ENCODE results near the gene OR52I2.

The OR52I2 gene

GRCh38 chr11:4551346-4551979 is 30.1 kb upstream of the OR52I2 start:
- FAIRE-seq (no peak), DNase-seq (ENCODE audit: insufficient read length, low spot score) (no peak)
- peak; percentile 14 for TF ChIP-seq CTCF (IDR thresholded peaks at IDR 0.05; ENCODE audit: insufficient read depth, missing control alignments)

GRCh38 chr11:4559527-4560440 is 21.8 kb upstream of the OR52I2 start:
- DNase-seq (ENCODE audit: insufficient read length, low spot score) (no peak), FAIRE-seq (no peak)
- TF ChIP-seq CTCF (IDR thresholded peaks at IDR 0.05; ENCODE audit: insufficient read depth, missing control alignments) = no peak

GRCh38 chr11:4560467-4560866 is 21.1 kb upstream of the OR52I2 start:
- FAIRE-seq (no peak), DNase-seq (ENCODE audit: insufficient read length, low spot score) (no peak)
- TF ChIP-seq CTCF (IDR thresholded peaks at IDR 0.05; ENCODE audit: insufficient read depth, missing control alignments) = no peak

GRCh38 chr11:4565371-4565770 is 16.2 kb upstream of the OR52I2 start:
- FAIRE-seq = no peak
- DNase-seq (ENCODE audit: insufficient read length, low spot score) = no peak
- TF ChIP-seq CTCF (IDR thresholded peaks at IDR 0.05; ENCODE audit: insufficient read depth, missing control alignments) = no peak

GRCh38 chr11:4569075-4569474 is 12.5 kb upstream of the OR52I2 start:
- FAIRE-seq (no peak), DNase-seq (ENCODE audit: insufficient read length, low spot score) (no peak)
- TF ChIP-seq CTCF (IDR thresholded peaks at IDR 0.05; ENCODE audit: insufficient read depth, missing control alignments) = no peak

- TF ChIP-seq CTCF (IDR thresholded peaks at IDR 0.05; ENCODE audit: insufficient read depth, missing control alignments) = no peak
- FAIRE-seq = no peak
Observed at GRCh38 chr11:4576880-4577279, 4.7 kb upstream of the OR52I2 start.

GRCh38 chr11:4577761-4578160 is 3.8 kb upstream of the OR52I2 start:
- TF ChIP-seq CTCF (IDR thresholded peaks at IDR 0.05; ENCODE audit: insufficient read depth, missing control alignments) = no peak
- DNase-seq (ENCODE audit: insufficient read length, low spot score) (no peak), FAIRE-seq (no peak)

More at GRCh38 chr11:4576880-4577279, 4.7 kb upstream of the OR52I2 start:
- DNase-seq (ENCODE audit: insufficient read length, low spot score) = no peak

All from D721Med (cell line).